Keratinocyte (primary cell): Measurements from ENCODE around the gene ESRP2. TPM values are rescaled to one million over a fixed set of nuclear protein-coding genes. Genes with fewer than 3 reads are reported as not detected.

Source experiments
- DNase-seq: peaks from one replicate; pipeline ENCODE4 v3.0.0-alpha.2; 2011; ENCODE audit warnings: low read depth, missing footprints, low spot score
- FAIRE-seq: peaks from 2 replicates; lab custom pipeline; 2011; peaks lifted over from hg19 to GRCh38; lab: Jason Lieb, UNC
- H2AFZ ChIP-seq: 2 replicates; pipeline ENCODE4 v1.6.0; 2012; ENCODE audit warnings: low read length, control low read depth, inconsistent platforms; ENCODE audit not compliant: control insufficient read depth
- H3K27ac ChIP-seq: 2 replicates; pipeline ENCODE4 v1.5.1; 2011; ENCODE audit warnings: low read length; ENCODE audit not compliant: control insufficient read depth, insufficient read depth
- H3K27me3 ChIP-seq: 3 replicates; pipeline ENCODE4 v1.6.0; 2011; ENCODE audit warnings: low read length; ENCODE audit not compliant: control insufficient read depth, insufficient read depth; ENCODE audit errors: extremely low read depth
- H3K36me3 ChIP-seq, 2 experiments: 2 replicates in 1 of 2; 3 replicates in 1 of 2; pipeline ENCODE4 v1.5.1; 2011; ENCODE audit warnings: low read length in 2 of 2, mild to moderate bottlenecking in 1 of 2; ENCODE audit not compliant: control insufficient read depth in 2 of 2, insufficient read depth in 2 of 2; ENCODE audit errors: extremely low read depth in 1 of 2
- H3K4me1 ChIP-seq: 3 replicates; pipeline ENCODE4 v1.5.1; 2011; ENCODE audit warnings: low read length; ENCODE audit not compliant: control insufficient read depth, insufficient read depth; ENCODE audit errors: extremely low read depth
- H3K4me2 ChIP-seq: 3 replicates; pipeline ENCODE4 v1.6.0; 2011; ENCODE audit warnings: low read depth, low read length; ENCODE audit not compliant: control insufficient read depth, insufficient read depth; ENCODE audit errors: extremely low read depth
- H3K4me3 ChIP-seq, 3 experiments: fragments of 200-600 bp in 1 of 3; sonication (generic) in 1 of 3; 2 replicates in 2 of 3; 3 replicates in 1 of 3; pipeline ENCODE4 v1.5.1; 2011 to 2016; ENCODE audit warnings: low read length in 3 of 3, mild to moderate bottlenecking in 3 of 3, control low read depth in 2 of 3, inconsistent platforms in 1 of 3, low read depth in 1 of 3, mixed read lengths in 1 of 3, mixed run types in 1 of 3, moderate library complexity in 1 of 3; ENCODE audit not compliant: control insufficient read depth in 2 of 3, insufficient read depth in 2 of 3; ENCODE audit errors: extremely low read depth in 1 of 3
- H3K79me2 ChIP-seq: 2 replicates; pipeline ENCODE4 v1.6.0; 2012; ENCODE audit warnings: low read length; ENCODE audit not compliant: control insufficient read depth, insufficient read depth
- H3K9ac ChIP-seq: 3 replicates; pipeline ENCODE4 v1.6.0; 2011; ENCODE audit warnings: low read length; ENCODE audit not compliant: control insufficient read depth, insufficient read depth; ENCODE audit errors: extremely low read depth
- H3K9me1 ChIP-seq: 3 replicates; pipeline ENCODE4 v1.6.0; 2011; ENCODE audit warnings: low read length; ENCODE audit not compliant: control insufficient read depth, insufficient read depth; ENCODE audit errors: extremely low read depth
- H3K9me3 ChIP-seq: 2 replicates; pipeline ENCODE4 v1.5.1; 2012; ENCODE audit warnings: low read depth, low read length; ENCODE audit not compliant: control insufficient read depth
- H4K20me1 ChIP-seq: 3 replicates; pipeline ENCODE4 v1.6.0; 2011; ENCODE audit warnings: low read length; ENCODE audit not compliant: control insufficient read depth, insufficient read depth; ENCODE audit errors: extremely low read depth
- CTCF ChIP-seq, 3 experiments: IDR thresholded peaks in 1 of 3; conservative IDR thresholded peaks in 1 of 3; optimal IDR thresholded peaks in 1 of 3; 2 replicates in 2 of 3; 3 replicates in 1 of 3; pipeline versions ENCODE3 to v1.5.1; 2011; ENCODE audit warnings: low read length in 3 of 3, mild to moderate bottlenecking in 3 of 3, moderate library complexity in 2 of 3, control low read depth in 1 of 3, inconsistent platforms in 1 of 3; ENCODE audit not compliant: insufficient read depth in 2 of 3; ENCODE audit errors: extremely low read depth in 1 of 3
- EZH2 ChIP-seq: IDR thresholded peaks from one replicate; pipeline ENCODE4 v1.6.1; 2012; ENCODE audit warnings: inconsistent platforms, mild to moderate bottlenecking, low read length, moderate library complexity
- dilution Hi-C: fragments of 300-500 bp; cut with MboI; formaldehyde crosslinking; loops from one replicate; pipeline ENCODE4 v1.7.0; 2020; ENCODE audit warnings: low sequenced_read_pairs; ENCODE audit not compliant: extremely low pct_ligation_motif_present
- polyA plus RNA-seq, 5 experiments: library from polyadenylated mRNA; depleted of rRNA in 3 of 5; stranded (reverse) in 3 of 5; stranded (forward) in 1 of 5; unstranded in 1 of 5; fragments of >200 nt; gene quantifications; 1 replicate in 1 of 5; 2 replicates in 3 of 5; 3 replicates in 1 of 5; pipeline versions ENCODE4 v1.2.1 to v1.2.3, GENCODE V29; 2011 to 2012; ENCODE audit warnings: missing spikeins in 2 of 5, low read depth in 1 of 5, low replicate concordance in 1 of 5

Gene ESRP2
- polyA plus RNA-seq, 1 donor (not counting 4 experiments of a cell fraction or from before 2014, with no cell fraction given): 39.2 TPM

GRCh38 chr16:68217506-68217905, 18.4 kb downstream of the ESRP2 start:
- H3K9ac ChIP-seq: no peak overlapping the region
- H3K27ac ChIP-seq: no peak overlapping the region
- no peaks in the 10 kb centered on the region for H3K36me3 ChIP-seq
- H3K4me2 ChIP-seq: no peak overlapping the region
- no peaks in the 10 kb centered on the region for H3K9me3 ChIP-seq
- no peak overlapping the region for H3K4me3 ChIP-seq
- dilution Hi-C loops: no loop called here
- no peak for TF ChIP-seq CTCF (optimal IDR thresholded peaks at IDR 0.05 in 1 of 3, IDR thresholded peaks at IDR 0.05 in 1 of 3, conservative IDR thresholded peaks at IDR 0.05 in 1 of 3; ENCODE audit: extremely low read depth in 1 of 3, insufficient read depth in 2 of 3, low read length in 3 of 3)
- TF ChIP-seq EZH2: no peak
- no peaks in the 10 kb centered on the region for H3K4me1 ChIP-seq
- FAIRE-seq (no peak), DNase-seq (no peak)
- H2AFZ ChIP-seq: no peak overlapping the region
- H4K20me1 ChIP-seq: no peaks in the 10 kb centered on the region
- no peaks in the 10 kb centered on the region for H3K79me2 ChIP-seq
- H3K9me1 ChIP-seq: no peaks in the 10 kb centered on the region
- H3K27me3 ChIP-seq: no peaks in the 10 kb centered on the region

GRCh38 chr16:68216240-68216639, 19.7 kb downstream of the ESRP2 start:
- TF ChIP-seq EZH2: no peak
- no peak for TF ChIP-seq CTCF (optimal IDR thresholded peaks at IDR 0.05 in 1 of 3, IDR thresholded peaks at IDR 0.05 in 1 of 3, conservative IDR thresholded peaks at IDR 0.05 in 1 of 3; ENCODE audit: extremely low read depth in 1 of 3, insufficient read depth in 2 of 3, low read length in 3 of 3)
- Histone ChIP-seq H3K4me2 (no peak overlapping the region), H3K9me3 (no peaks in the 10 kb centered on the region), H4K20me1 (no peaks in the 10 kb centered on the region), H3K79me2 (no peaks in the 10 kb centered on the region), H3K9me1 (no peaks in the 10 kb centered on the region), H3K4me1 (no peaks in the 10 kb centered on the region), H3K9ac (no peak overlapping the region), H3K4me3 (no peak overlapping the region), H3K27me3 (no peaks in the 10 kb centered on the region), H3K27ac (no peak overlapping the region), H2AFZ (no peak overlapping the region), H3K36me3 (no peaks in the 10 kb centered on the region)
- dilution Hi-C loops: no loop called here
- FAIRE-seq (no peak), DNase-seq (no peak)
